ENCODE results near the gene GMDS. TPM values are rescaled to one million over a fixed set of nuclear protein-coding genes. Genes with fewer than 3 reads are reported as not detected.

Gene GMDS
- total and polyA plus RNA-seq, 2 experiments from 2014 or later: 6.3 to 17.7 TPM

GRCh38 chr6:1714654-1715053, 530.8 kb downstream of the GMDS start:
- Histone ChIP-seq H3K4me1 (ENCODE audit: low read depth) (no peaks in the 10 kb centered on the region), H3K36me3 (no peaks in the 10 kb centered on the region), H3K4me3 (no peak overlapping the region), H3K27ac (no peak overlapping the region), H3K9me3 (ENCODE audit: low read depth) (no peaks in the 10 kb centered on the region), H3K27me3 (no peaks in the 10 kb centered on the region)
- no peak for DNase-seq (ENCODE audit: low read depth in 1 of 2, low spot score in 1 of 2)
- TF ChIP-seq, protein P1, sequence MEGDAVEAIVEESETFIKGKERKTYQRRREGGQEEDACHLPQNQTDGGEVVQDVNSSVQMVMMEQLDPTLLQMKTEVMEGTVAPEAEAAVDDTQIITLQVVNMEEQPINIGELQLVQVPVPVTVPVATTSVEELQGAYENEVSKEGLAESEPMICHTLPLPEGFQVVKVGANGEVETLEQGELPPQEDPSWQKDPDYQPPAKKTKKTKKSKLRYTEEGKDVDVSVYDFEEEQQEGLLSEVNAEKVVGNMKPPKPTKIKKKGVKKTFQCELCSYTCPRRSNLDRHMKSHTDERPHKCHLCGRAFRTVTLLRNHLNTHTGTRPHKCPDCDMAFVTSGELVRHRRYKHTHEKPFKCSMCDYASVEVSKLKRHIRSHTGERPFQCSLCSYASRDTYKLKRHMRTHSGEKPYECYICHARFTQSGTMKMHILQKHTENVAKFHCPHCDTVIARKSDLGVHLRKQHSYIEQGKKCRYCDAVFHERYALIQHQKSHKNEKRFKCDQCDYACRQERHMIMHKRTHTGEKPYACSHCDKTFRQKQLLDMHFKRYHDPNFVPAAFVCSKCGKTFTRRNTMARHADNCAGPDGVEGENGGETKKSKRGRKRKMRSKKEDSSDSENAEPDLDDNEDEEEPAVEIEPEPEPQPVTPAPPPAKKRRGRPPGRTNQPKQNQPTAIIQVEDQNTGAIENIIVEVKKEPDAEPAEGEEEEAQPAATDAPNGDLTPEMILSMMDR (IDR thresholded peaks at IDR 0.05; ENCODE audit: low read depth, low read length): no peak

- Histone ChIP-seq H3K27me3 (no peaks in the 10 kb centered on the region), H3K27ac (no peak overlapping the region), H3K9me3 (ENCODE audit: low read depth) (no peaks in the 10 kb centered on the region), H3K4me1 (ENCODE audit: low read depth) (no peaks in the 10 kb centered on the region), H3K4me3 (no peak overlapping the region), H3K36me3 (no peaks in the 10 kb centered on the region)
- DNase-seq (ENCODE audit: low read depth in 1 of 2, low spot score in 1 of 2): no peak
- TF ChIP-seq, protein P1 (IDR thresholded peaks at IDR 0.05; ENCODE audit: low read depth, low read length): no peak
Observed at GRCh38 chr6:1713016-1713600, 532.3 kb downstream of the GMDS start.

DNA sequence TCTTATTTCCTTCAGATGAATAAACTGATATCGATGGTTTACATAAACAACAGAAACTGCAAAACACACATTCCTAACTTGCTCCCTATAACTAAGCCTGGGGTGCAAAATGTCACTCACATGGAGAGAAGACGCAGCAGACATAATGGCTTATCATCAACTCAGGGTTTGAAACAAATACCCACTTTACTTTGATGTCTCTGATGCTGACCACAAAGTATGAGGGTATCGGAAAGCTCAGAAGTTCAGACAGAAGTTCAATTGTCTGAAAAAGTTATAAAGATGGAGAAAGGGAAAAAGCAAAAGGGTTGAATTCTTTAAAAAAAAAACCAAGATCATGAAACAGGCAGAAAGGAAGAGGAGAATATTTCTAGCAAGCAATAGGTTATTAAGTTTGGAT, 533.0 kb downstream of the GMDS start:
- Histone ChIP-seq H3K9me3 (ENCODE audit: low read depth) (no peaks in the 10 kb centered on the region), H3K27me3 (no peaks in the 10 kb centered on the region)
- TF ChIP-seq, protein P1 (IDR thresholded peaks at IDR 0.05; ENCODE audit: low read depth, low read length): no peak

GRCh38 chr6:1711136-1711535, 534.3 kb downstream of the GMDS start:
- no peak for DNase-seq (ENCODE audit: low read depth in 1 of 2, low spot score in 1 of 2)
- no peak overlapping the region for H3K27ac ChIP-seq
- H3K9me3 ChIP-seq (ENCODE audit: low read depth): no peaks in the 10 kb centered on the region
- no peaks in the 10 kb centered on the region for H3K4me1 ChIP-seq (ENCODE audit: low read depth)
- H3K36me3 ChIP-seq: no peaks in the 10 kb centered on the region
- no peaks in the 10 kb centered on the region for H3K27me3 ChIP-seq
- TF ChIP-seq, protein P1 (IDR thresholded peaks at IDR 0.05; ENCODE audit: low read depth, low read length): no peak
- H3K4me3 ChIP-seq: no peak overlapping the region

More for the DNA sequence above, 533.0 kb downstream of the GMDS start:
- no peak overlapping the region for H3K27ac ChIP-seq
- H3K36me3 ChIP-seq: no peaks in the 10 kb centered on the region
- H3K4me1 ChIP-seq (ENCODE audit: low read depth): no peaks in the 10 kb centered on the region
- no peak overlapping the region for H3K4me3 ChIP-seq
- no peak for DNase-seq (ENCODE audit: low read depth in 1 of 2, low spot score in 1 of 2)

GRCh38 chr6:1709234-1709641, 536.2 kb downstream of the GMDS start:
- H3K4me3 ChIP-seq: no peak overlapping the region
- TF ChIP-seq, protein P1 (IDR thresholded peaks at IDR 0.05; ENCODE audit: low read depth, low read length): no peak
- no peak overlapping the region for H3K27ac ChIP-seq
- no peaks in the 10 kb centered on the region for H3K27me3 ChIP-seq
- DNase-seq (ENCODE audit: low read depth in 1 of 2, low spot score in 1 of 2): no peak
- no peaks in the 10 kb centered on the region for H3K9me3 ChIP-seq (ENCODE audit: low read depth)
- no peaks in the 10 kb centered on the region for H3K36me3 ChIP-seq
- no peaks in the 10 kb centered on the region for H3K4me1 ChIP-seq (ENCODE audit: low read depth)
